ENCODE results near the gene ACTR1B. TPM values are rescaled to one million over a fixed set of nuclear protein-coding genes. Genes with fewer than 3 reads are reported as not detected.

ACTR1B gene
- 62.2 and 68.2 TPM in 2 replicates for total RNA-seq

DNA sequence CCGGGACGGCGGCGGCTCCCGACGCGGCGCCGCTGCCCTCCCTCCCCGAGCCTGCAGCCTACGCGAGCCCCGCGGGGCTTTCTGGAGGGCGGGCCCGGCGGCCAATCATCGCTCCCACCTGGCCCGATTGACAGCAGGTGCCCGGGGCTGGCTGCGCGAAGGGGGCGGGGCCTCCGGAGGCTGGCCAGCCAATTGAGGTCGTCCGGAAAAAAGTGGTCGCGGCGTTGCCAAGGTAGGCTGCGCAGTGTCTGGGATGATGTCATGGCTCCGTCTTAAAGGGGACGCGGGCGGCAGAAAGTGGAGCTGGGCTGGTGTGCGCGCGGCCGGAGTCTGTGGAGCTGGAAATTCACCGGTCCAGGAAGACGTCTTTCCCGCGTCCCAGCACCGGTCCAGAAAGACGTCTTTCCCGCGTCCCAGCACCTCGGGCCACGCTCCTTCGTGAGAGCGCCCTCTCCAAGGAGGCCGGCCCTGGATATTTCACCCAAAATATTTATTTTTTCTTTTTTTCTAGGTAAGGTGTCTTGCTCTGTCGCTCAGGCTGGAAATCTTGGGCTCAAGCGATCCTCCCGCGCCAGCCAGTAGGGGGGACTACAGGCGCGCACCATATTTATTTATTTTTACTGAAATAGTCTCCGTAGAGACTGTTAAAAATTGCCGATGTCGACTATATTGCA lies at the start of gene ACTR1B:
TSS of gene ACTR1B (minus strand) at position 83 of the 674 bp plus-strand sequence. CDS start 154 bp downstream, outside the sequence.

DNA sequence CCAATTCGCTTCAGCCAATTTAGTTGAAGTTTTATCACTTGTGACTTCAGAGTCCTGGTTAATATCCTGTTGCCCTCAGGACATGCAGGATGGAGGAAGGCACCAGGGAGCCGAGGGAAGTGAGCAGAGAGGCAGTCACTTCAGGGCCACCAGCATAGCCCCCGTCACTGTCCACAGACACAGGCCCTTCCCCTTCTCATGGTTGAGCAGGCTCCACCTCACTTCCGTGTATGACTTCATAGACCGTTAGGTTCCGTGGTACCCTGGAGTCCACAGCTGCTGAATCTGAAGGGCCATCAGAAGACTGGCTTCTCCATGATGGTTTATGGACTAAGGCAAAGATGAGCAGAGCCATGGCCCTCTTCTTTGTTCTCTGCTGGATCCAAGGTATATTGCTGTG lies 5.6 kb upstream of the ACTR1B start, which contains the start of gene C2orf92:
TSS of gene C2orf92 (plus strand) at position 266 of the 400 bp plus-strand sequence. CDS start at position 342, 76 bp downstream.

GRCh38 chr2:97645695-97646629 lies 17.9 kb downstream of the ACTR1B start, which contains the start of gene COX5B:
COX5B (plus strand) TSS chr2:97646062; CDS start chr2:97646087, 25 bp downstream.

Other genes starting within 250 kb of the ACTR1B start
- 3.7 and 4.0 TPM in 2 replicates for gene ANKRD36B, start 74.2 kb downstream of the ACTR1B start, total RNA-seq
- gene COX5B, start 18.0 kb downstream of the ACTR1B start, total RNA-seq: 357 and 436 TPM in 2 replicates
- gene C2orf92, start 5.7 kb upstream of the ACTR1B start, total RNA-seq: 0.15 and 0.67 TPM in 2 replicates
- gene ZAP70, start 49.5 kb upstream of the ACTR1B start, total RNA-seq: not detected in 2 replicates

Data from bronchus fibroblast of lung (primary cell).